NCI-H146 (cell line): ENCODE results near the gene SRP72.

Experiments
- DNase-seq: peaks from one replicate; lab custom pipeline; 2025; lab: John Stamatoyannopoulos, UW

Gene SRP72

GRCh38 chr4:56550642-56551041 lies 83.2 kb downstream of the SRP72 start:
- no peak for DNase-seq

GRCh38 chr4:56551516-56551915 lies 84.1 kb downstream of the SRP72 start:
- DNase-seq = no peak

- no peak for DNase-seq
These were observed 84.9 kb downstream of the SRP72 start for GRCh38 chr4:56552273-56552672.
